ENCODE data around the gene ASTN2.

The ASTN2 gene

GRCh38 chr9:116495725-116496124 is 919.1 kb downstream of the ASTN2 start:
- Histone ChIP-seq H3K27ac (no peak overlapping the region), H3K4me2 (no peak overlapping the region), H4K20me1 (ENCODE audit: insufficient read depth) (no peaks in the 10 kb centered on the region), H3K79me2 (ENCODE audit: insufficient read depth, low read depth) (no peaks in the 10 kb centered on the region), H3K27me3 (ENCODE audit: insufficient read depth, low read depth) (no peaks in the 10 kb centered on the region), H3K4me3 (IDR thresholded peaks at IDR 0.05; ENCODE audit: insufficient read depth, low read depth, low read length) (no peak overlapping the region), H3K4me1 (ENCODE audit: low read depth, poor library complexity, severe bottlenecking) (no peaks in the 10 kb centered on the region), H2AFZ (ENCODE audit: low read depth) (no peak overlapping the region), H3K9ac (no peak overlapping the region), H3K36me3 (ENCODE audit: insufficient read depth) (no peaks in the 10 kb centered on the region)
- TF ChIP-seq, protein P1, sequence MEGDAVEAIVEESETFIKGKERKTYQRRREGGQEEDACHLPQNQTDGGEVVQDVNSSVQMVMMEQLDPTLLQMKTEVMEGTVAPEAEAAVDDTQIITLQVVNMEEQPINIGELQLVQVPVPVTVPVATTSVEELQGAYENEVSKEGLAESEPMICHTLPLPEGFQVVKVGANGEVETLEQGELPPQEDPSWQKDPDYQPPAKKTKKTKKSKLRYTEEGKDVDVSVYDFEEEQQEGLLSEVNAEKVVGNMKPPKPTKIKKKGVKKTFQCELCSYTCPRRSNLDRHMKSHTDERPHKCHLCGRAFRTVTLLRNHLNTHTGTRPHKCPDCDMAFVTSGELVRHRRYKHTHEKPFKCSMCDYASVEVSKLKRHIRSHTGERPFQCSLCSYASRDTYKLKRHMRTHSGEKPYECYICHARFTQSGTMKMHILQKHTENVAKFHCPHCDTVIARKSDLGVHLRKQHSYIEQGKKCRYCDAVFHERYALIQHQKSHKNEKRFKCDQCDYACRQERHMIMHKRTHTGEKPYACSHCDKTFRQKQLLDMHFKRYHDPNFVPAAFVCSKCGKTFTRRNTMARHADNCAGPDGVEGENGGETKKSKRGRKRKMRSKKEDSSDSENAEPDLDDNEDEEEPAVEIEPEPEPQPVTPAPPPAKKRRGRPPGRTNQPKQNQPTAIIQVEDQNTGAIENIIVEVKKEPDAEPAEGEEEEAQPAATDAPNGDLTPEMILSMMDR (conservative IDR thresholded peaks at IDR 0.05; ENCODE audit: low read depth, low read length): no peak

DNA sequence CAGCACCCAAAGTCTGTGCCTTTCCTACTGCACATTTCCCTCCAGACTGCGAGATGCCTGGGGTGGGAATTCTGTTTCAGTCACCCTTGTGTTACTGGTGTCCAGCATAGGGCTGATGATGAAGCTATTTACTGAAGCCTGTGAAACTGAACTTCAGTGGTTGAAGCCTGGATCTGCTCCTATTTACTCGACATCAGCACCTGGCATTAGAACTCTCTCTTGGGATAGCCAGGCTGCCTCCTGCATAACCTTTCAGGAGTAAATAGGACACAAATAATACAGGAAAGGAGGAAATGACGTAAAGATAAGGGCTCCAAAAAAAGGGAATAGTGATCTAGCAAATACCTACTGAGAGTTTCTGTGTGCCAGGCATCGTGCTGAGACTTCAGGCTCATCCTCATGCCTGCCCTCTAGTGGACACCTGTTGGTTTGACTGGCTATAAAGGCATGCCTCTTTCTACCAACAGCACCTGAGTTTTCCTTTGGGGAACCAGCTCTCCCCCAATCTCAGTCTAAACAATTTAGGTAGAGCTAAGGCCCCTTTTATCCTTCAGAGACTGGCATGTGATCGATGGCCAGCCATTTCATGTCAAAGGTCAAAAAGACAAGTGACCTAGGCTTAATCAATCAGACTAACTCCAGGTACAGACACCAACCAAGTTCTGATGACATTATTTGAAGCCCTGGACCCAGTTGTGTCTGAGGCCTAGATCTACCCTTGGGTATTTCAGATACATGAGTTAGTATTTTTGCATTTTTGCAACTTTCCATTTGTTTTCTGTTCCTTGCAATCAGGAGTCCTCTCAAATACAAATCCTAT is 919.8 kb downstream of the ASTN2 start:
- no peak overlapping the region for H3K4me3 ChIP-seq (IDR thresholded peaks at IDR 0.05; ENCODE audit: insufficient read depth, low read depth, low read length)
- H3K27me3 ChIP-seq (ENCODE audit: insufficient read depth, low read depth): no peaks in the 10 kb centered on the region
- no peaks in the 10 kb centered on the region for H4K20me1 ChIP-seq (ENCODE audit: insufficient read depth)
- no peaks in the 10 kb centered on the region for H3K79me2 ChIP-seq (ENCODE audit: insufficient read depth, low read depth)
- H3K9ac ChIP-seq: no peak overlapping the region
- TF ChIP-seq, protein P1 (conservative IDR thresholded peaks at IDR 0.05; ENCODE audit: low read depth, low read length): peak; percentile 72
- no peak overlapping the region for H3K27ac ChIP-seq
- H3K4me2 ChIP-seq: no peak overlapping the region
- H3K36me3 ChIP-seq (ENCODE audit: insufficient read depth): no peaks in the 10 kb centered on the region
- no peaks in the 10 kb centered on the region for H3K4me1 ChIP-seq (ENCODE audit: low read depth, poor library complexity, severe bottlenecking)
- H2AFZ ChIP-seq (ENCODE audit: low read depth): no peak overlapping the region

GRCh38 chr9:116493183-116493860 is 921.5 kb downstream of the ASTN2 start:
- H4K20me1 ChIP-seq (ENCODE audit: insufficient read depth): no peaks in the 10 kb centered on the region
- H3K27ac ChIP-seq: no peak overlapping the region

DNA sequence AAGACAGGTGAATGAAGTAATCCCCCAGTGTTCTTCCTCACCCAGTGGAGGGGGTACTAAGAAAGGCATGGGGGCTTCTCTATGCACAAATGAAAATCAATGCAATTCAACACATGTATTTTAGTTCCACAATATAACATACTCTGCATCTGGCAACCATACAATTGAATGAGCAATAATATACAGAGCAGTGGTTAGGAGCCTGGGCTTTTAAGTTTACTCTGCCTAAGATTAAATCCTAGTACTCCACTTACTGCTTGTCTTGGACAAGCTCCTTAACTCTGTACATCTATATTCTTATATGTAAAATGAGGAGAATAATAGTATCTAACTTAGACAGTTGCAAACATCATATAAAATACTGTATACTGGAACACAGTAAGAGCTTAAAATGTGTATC is 923.2 kb downstream of the ASTN2 start:
- no peak overlapping the region for H3K4me2 ChIP-seq
- no peak overlapping the region for H3K4me3 ChIP-seq (IDR thresholded peaks at IDR 0.05; ENCODE audit: insufficient read depth, low read depth, low read length)
- H3K9ac ChIP-seq: no peak overlapping the region
- TF ChIP-seq, protein P1 (conservative IDR thresholded peaks at IDR 0.05; ENCODE audit: low read depth, low read length): no peak
- no peaks in the 10 kb centered on the region for H3K27me3 ChIP-seq (ENCODE audit: insufficient read depth, low read depth)
- H3K4me1 ChIP-seq (ENCODE audit: low read depth, poor library complexity, severe bottlenecking): no peaks in the 10 kb centered on the region
- H4K20me1 ChIP-seq (ENCODE audit: insufficient read depth): no peaks in the 10 kb centered on the region
- H2AFZ ChIP-seq (ENCODE audit: low read depth): no peak overlapping the region
- no peaks in the 10 kb centered on the region for H3K36me3 ChIP-seq (ENCODE audit: insufficient read depth)
- H3K27ac ChIP-seq: no peak overlapping the region
- H3K79me2 ChIP-seq (ENCODE audit: insufficient read depth, low read depth): no peaks in the 10 kb centered on the region

More at GRCh38 chr9:116493183-116493860, 921.5 kb downstream of the ASTN2 start:
- Histone ChIP-seq H3K79me2 (ENCODE audit: insufficient read depth, low read depth) (no peaks in the 10 kb centered on the region), H2AFZ (ENCODE audit: low read depth) (no peak overlapping the region), H3K9ac (no peak overlapping the region), H3K4me3 (IDR thresholded peaks at IDR 0.05; ENCODE audit: insufficient read depth, low read depth, low read length) (no peak overlapping the region), H3K36me3 (ENCODE audit: insufficient read depth) (no peaks in the 10 kb centered on the region), H3K4me1 (ENCODE audit: low read depth, poor library complexity, severe bottlenecking) (no peaks in the 10 kb centered on the region), H3K4me2 (no peak overlapping the region), H3K27me3 (ENCODE audit: insufficient read depth, low read depth) (no peaks in the 10 kb centered on the region)
- TF ChIP-seq, protein P1 (conservative IDR thresholded peaks at IDR 0.05; ENCODE audit: low read depth, low read length): no peak
